HFFc6 (cell line): ENCODE results near the gene ACP3. TPM values are rescaled to one million over a fixed set of nuclear protein-coding genes. Genes with fewer than 3 reads are reported as not detected.
"Not testable (repeated sequence)": the region's sequence is repeated elsewhere in the genome, so short reads cannot be mapped to it uniquely, and the experiment has no call there.

Source experiments
- DNase-seq: peaks from one replicate; pipeline ENCODE4 v3.0.0-alpha.2; 2018
- H3K27ac Mint-ChIP-seq: 2 replicates; pipeline ENCODE4 v1.8.0; 2020; ENCODE audit warnings: mild to moderate bottlenecking, mixed read lengths
- H3K27me3 Mint-ChIP-seq: 2 replicates; pipeline ENCODE4 v1.8.0; 2021; ENCODE audit warnings: mild to moderate bottlenecking, moderate library complexity, mixed read lengths; ENCODE audit not compliant: insufficient read depth
- H3K36me3 Mint-ChIP-seq: 2 replicates; pipeline ENCODE4 v1.8.0; 2021; ENCODE audit warnings: low read depth, mixed read lengths
- H3K4me1 Mint-ChIP-seq: 2 replicates; pipeline ENCODE4 v1.8.0; 2020; ENCODE audit warnings: low read depth, mixed read lengths
- H3K4me3 Mint-ChIP-seq: 2 replicates; pipeline ENCODE4 v1.8.0; 2020; ENCODE audit warnings: mild to moderate bottlenecking, moderate library complexity, mixed read lengths
- H3K9me3 Mint-ChIP-seq: 2 replicates; pipeline ENCODE4 v1.8.0; 2020; ENCODE audit warnings: mild to moderate bottlenecking, mixed read lengths
- CTCF ChIP-seq: fragments of 200-600 bp; sonication (generic); IDR thresholded peaks from 2 replicates; pipeline ENCODE4 v1.5.0; 2021; ENCODE audit warnings: antibody characterized with exemption, mild to moderate bottlenecking
- total RNA-seq, 6 experiments: library from RNA; stranded (reverse); fragmentation: NEBNext Ultra II Directional; extraction: Animal tissue kit (Norgen Biotek cat#: 25700); gene quantifications; 2 replicates in 1 of 6; 3 replicates in 5 of 6; pipeline ENCODE4 v1.2.3, GENCODE V29; 2021

The ACP3 gene
- total RNA-seq, 6 experiments from 2014 or later, result not detected

GRCh38 chr3:132310057-132310456 lies 7.2 kb upstream of the ACP3 start:
- H3K4me1 Mint-ChIP-seq, DNase-seq, H3K27me3 Mint-ChIP-seq, H3K36me3 Mint-ChIP-seq, H3K9me3 Mint-ChIP-seq, H3K27ac Mint-ChIP-seq, H3K4me3 Mint-ChIP-seq: not testable (repeated sequence)

GRCh38 chr3:132311316-132311715 lies 5.9 kb upstream of the ACP3 start:
- Mint-ChIP-seq H3K27me3 (peaks cover 2% of the 10 kb centered on the region; the same call in 1 of the 2 replicates), H3K4me3 (no peak overlapping the region), H3K27ac (no peak overlapping the region), H3K4me1 (no peaks in the 10 kb centered on the region), H3K9me3 (no peaks in the 10 kb centered on the region), H3K36me3 (no peaks in the 10 kb centered on the region)
- DNase-seq, result no peak
- no peak for TF ChIP-seq CTCF

GRCh38 chr3:132311841-132312240 lies 5.4 kb upstream of the ACP3 start:
- no peak for DNase-seq
- Mint-ChIP-seq H3K4me3 (no peak overlapping the region), H3K9me3 (no peaks in the 10 kb centered on the region), H3K4me1 (no peaks in the 10 kb centered on the region), H3K27ac (no peak overlapping the region), H3K36me3 (no peaks in the 10 kb centered on the region), H3K27me3 (peaks cover 2% of the 10 kb centered on the region; the same call in 1 of the 2 replicates)
- TF ChIP-seq CTCF, result no peak

GRCh38 chr3:132315851-132316250 lies 1.4 kb upstream of the ACP3 start:
- DNase-seq, result no peak
- TF ChIP-seq CTCF, result no peak
- Mint-ChIP-seq H3K27me3 (peaks cover 2% of the 10 kb centered on the region; the same call in 1 of the 2 replicates), H3K27ac (no peak overlapping the region), H3K4me1 (peaks cover 15% of the 10 kb centered on the region), H3K36me3 (no peaks in the 10 kb centered on the region), H3K9me3 (no peaks in the 10 kb centered on the region), H3K4me3 (no peak overlapping the region)

- Mint-ChIP-seq H3K9me3 (no peaks in the 10 kb centered on the region), H3K4me3 (no peak overlapping the region), H3K27ac (no peak overlapping the region), H3K36me3 (no peaks in the 10 kb centered on the region), H3K27me3 (peaks cover 2% of the 10 kb centered on the region; the same call in 1 of the 2 replicates), H3K4me1 (peaks cover 15% of the 10 kb centered on the region)
- no peak for TF ChIP-seq CTCF
- no peak for DNase-seq
Observed at GRCh38 chr3:132318451-132318850, 1.2 kb downstream of the ACP3 start.

GRCh38 chr3:132321304-132321703 lies 4.1 kb downstream of the ACP3 start:
- peaks cover 4% of the 10 kb centered on the region; the same call in 1 of the 2 replicates for H3K27me3 Mint-ChIP-seq
- peaks cover 15% of the 10 kb centered on the region for H3K4me1 Mint-ChIP-seq
- DNase-seq, result no peak
- H3K36me3 Mint-ChIP-seq, result no peaks in the 10 kb centered on the region
- H3K9me3 Mint-ChIP-seq, result no peaks in the 10 kb centered on the region
- TF ChIP-seq CTCF, result no peak
- no peak overlapping the region for H3K27ac Mint-ChIP-seq
- H3K4me3 Mint-ChIP-seq, result no peak overlapping the region
